Measurements from ENCODE around the gene ATP9B.

DNA sequence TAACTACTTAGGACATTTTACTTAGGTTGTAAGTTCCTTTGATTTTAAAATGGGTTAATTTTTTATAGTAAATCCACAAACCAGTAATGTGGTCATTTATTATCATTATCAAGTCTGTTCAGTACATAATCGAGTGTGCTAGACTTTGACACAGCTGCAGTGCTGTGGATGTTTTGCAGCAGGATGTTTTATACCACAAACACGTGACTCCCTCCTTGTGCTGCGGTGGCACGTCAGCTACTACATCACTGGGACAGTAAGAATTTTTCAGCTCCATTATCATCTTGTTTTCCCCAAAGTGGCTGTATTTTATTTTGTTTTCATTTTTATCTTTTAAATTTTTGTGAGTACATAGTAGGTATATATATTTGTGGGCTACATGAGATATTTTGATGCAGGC, 70.0 kb downstream of the ATP9B start:
- no peak for TF ChIP-seq SP1 (IDR thresholded peaks at IDR 0.05)
- TF ChIP-seq JUND (IDR thresholded peaks at IDR 0.05) = no peak
- TF ChIP-seq, protein P1, sequence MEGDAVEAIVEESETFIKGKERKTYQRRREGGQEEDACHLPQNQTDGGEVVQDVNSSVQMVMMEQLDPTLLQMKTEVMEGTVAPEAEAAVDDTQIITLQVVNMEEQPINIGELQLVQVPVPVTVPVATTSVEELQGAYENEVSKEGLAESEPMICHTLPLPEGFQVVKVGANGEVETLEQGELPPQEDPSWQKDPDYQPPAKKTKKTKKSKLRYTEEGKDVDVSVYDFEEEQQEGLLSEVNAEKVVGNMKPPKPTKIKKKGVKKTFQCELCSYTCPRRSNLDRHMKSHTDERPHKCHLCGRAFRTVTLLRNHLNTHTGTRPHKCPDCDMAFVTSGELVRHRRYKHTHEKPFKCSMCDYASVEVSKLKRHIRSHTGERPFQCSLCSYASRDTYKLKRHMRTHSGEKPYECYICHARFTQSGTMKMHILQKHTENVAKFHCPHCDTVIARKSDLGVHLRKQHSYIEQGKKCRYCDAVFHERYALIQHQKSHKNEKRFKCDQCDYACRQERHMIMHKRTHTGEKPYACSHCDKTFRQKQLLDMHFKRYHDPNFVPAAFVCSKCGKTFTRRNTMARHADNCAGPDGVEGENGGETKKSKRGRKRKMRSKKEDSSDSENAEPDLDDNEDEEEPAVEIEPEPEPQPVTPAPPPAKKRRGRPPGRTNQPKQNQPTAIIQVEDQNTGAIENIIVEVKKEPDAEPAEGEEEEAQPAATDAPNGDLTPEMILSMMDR (IDR thresholded peaks at IDR 0.05; ENCODE audit: low read depth, low read length, missing input control) = no peak
- TF ChIP-seq, protein P2, sequence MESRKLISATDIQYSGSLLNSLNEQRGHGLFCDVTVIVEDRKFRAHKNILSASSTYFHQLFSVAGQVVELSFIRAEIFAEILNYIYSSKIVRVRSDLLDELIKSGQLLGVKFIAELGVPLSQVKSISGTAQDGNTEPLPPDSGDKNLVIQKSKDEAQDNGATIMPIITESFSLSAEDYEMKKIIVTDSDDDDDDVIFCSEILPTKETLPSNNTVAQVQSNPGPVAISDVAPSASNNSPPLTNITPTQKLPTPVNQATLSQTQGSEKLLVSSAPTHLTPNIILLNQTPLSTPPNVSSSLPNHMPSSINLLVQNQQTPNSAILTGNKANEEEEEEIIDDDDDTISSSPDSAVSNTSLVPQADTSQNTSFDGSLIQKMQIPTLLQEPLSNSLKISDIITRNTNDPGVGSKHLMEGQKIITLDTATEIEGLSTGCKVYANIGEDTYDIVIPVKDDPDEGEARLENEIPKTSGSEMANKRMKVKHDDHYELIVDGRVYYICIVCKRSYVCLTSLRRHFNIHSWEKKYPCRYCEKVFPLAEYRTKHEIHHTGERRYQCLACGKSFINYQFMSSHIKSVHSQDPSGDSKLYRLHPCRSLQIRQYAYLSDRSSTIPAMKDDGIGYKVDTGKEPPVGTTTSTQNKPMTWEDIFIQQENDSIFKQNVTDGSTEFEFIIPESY (IDR thresholded peaks at IDR 0.05) = no peak
- TF ChIP-seq RAD21 (IDR thresholded peaks at IDR 0.05) = no peak
- TF ChIP-seq, protein P3, sequence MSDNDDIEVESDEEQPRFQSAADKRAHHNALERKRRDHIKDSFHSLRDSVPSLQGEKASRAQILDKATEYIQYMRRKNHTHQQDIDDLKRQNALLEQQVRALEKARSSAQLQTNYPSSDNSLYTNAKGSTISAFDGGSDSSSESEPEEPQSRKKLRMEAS (IDR thresholded peaks at IDR 0.05) = no peak
- TF ChIP-seq, protein P4, sequence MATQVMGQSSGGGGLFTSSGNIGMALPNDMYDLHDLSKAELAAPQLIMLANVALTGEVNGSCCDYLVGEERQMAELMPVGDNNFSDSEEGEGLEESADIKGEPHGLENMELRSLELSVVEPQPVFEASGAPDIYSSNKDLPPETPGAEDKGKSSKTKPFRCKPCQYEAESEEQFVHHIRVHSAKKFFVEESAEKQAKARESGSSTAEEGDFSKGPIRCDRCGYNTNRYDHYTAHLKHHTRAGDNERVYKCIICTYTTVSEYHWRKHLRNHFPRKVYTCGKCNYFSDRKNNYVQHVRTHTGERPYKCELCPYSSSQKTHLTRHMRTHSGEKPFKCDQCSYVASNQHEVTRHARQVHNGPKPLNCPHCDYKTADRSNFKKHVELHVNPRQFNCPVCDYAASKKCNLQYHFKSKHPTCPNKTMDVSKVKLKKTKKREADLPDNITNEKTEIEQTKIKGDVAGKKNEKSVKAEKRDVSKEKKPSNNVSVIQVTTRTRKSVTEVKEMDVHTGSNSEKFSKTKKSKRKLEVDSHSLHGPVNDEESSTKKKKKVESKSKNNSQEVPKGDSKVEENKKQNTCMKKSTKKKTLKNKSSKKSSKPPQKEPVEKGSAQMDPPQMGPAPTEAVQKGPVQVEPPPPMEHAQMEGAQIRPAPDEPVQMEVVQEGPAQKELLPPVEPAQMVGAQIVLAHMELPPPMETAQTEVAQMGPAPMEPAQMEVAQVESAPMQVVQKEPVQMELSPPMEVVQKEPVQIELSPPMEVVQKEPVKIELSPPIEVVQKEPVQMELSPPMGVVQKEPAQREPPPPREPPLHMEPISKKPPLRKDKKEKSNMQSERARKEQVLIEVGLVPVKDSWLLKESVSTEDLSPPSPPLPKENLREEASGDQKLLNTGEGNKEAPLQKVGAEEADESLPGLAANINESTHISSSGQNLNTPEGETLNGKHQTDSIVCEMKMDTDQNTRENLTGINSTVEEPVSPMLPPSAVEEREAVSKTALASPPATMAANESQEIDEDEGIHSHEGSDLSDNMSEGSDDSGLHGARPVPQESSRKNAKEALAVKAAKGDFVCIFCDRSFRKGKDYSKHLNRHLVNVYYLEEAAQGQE (IDR thresholded peaks at IDR 0.05) = no peak
- no peak for TF ChIP-seq TAF1 (conservative IDR thresholded peaks at IDR 0.05)
- TF ChIP-seq YY1 (IDR thresholded peaks at IDR 0.05) = no peak
- no peak for TF ChIP-seq FOXA1 (IDR thresholded peaks at IDR 0.05)
- no peak for TF ChIP-seq HNF4G (IDR thresholded peaks at IDR 0.05)
- TF ChIP-seq GABPA (IDR thresholded peaks at IDR 0.05 in 1 of 2, conservative IDR thresholded peaks at IDR 0.05 in 1 of 2) = no peak
- no peak for TF ChIP-seq HNF4A (conservative IDR thresholded peaks at IDR 0.05)
- TF ChIP-seq, protein P5, sequence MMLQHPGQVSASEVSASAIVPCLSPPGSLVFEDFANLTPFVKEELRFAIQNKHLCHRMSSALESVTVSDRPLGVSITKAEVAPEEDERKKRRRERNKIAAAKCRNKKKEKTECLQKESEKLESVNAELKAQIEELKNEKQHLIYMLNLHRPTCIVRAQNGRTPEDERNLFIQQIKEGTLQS (IDR thresholded peaks at IDR 0.05) = no peak

Data from liver (tissue), 3 donors.